H1 (cell line): ENCODE measurements around the gene RAB24.

Experiments
- ASH2L ChIP-seq: fragments of 200-600, 300-600 bp; sonication (generic); IDR thresholded peaks from one replicate; pipeline ENCODE4 v1.7.1; 2017; ENCODE audit warnings: low read length
- CTCF ChIP-seq, 3 experiments: IDR thresholded peaks; 1 replicate in 2 of 3; 2 replicates in 1 of 3; pipeline versions ENCODE4 v1.5.1 to v1.6.1; 2011; ENCODE audit warnings: low read length in 3 of 3, mild to moderate bottlenecking in 3 of 3, inconsistent platforms in 2 of 3, low read depth in 1 of 3, moderate library complexity in 1 of 3; ENCODE audit not compliant: insufficient read depth in 1 of 3; ENCODE audit errors: control extremely low read depth in 1 of 3
- EP300 ChIP-seq, 2 experiments: IDR thresholded peaks; 1 replicate in 1 of 2; 2 replicates in 1 of 2; pipeline ENCODE4 v1.6.1; 2011 to 2012; ENCODE audit warnings: low read depth in 2 of 2, low read length in 2 of 2, mild to moderate bottlenecking in 2 of 2, borderline replicate concordance in 1 of 2, inconsistent platforms in 1 of 2, moderate library complexity in 1 of 2
- JUND ChIP-seq: IDR thresholded peaks from 2 replicates; pipeline ENCODE4 v1.6.1; 2011; ENCODE audit warnings: mild to moderate bottlenecking, improper control_type of control experiment, low read length
- KDM5A ChIP-seq: fragments of 200-600 bp; IDR thresholded peaks from 2 replicates; pipeline ENCODE4 v1.7.1; 2012; ENCODE audit warnings: mild to moderate bottlenecking, low read length, inconsistent platforms, mixed read lengths
- POLR2A ChIP-seq, 2 experiments: IDR thresholded peaks; 1 replicate in 1 of 2; 2 replicates in 1 of 2; pipeline ENCODE4 v1.6.1; 2011; ENCODE audit warnings: low read depth in 2 of 2, low read length in 2 of 2, mild to moderate bottlenecking in 2 of 2; ENCODE audit errors: control extremely low read depth in 1 of 2
- SP2 ChIP-seq: IDR thresholded peaks from 2 replicates; pipeline ENCODE4 v1.6.1; 2012; ENCODE audit warnings: mild to moderate bottlenecking, low read length, inconsistent platforms
- SP4 ChIP-seq: IDR thresholded peaks from 2 replicates; pipeline ENCODE4 v1.6.1; 2012; ENCODE audit warnings: low read length, inconsistent platforms
- ZNF274 ChIP-seq: IDR thresholded peaks from 2 replicates; pipeline ENCODE4 v1.7.0; 2012; ENCODE audit warnings: low read length, borderline replicate concordance; ENCODE audit errors: extremely low read depth
- TF ChIP-seq, protein P1 (sequence below): IDR thresholded peaks from 2 replicates; pipeline ENCODE4 v1.6.1; 2012; ENCODE audit warnings: inconsistent platforms

GRCh38 chr5:177304392-177305119 is 1.0 kb upstream of the RAB24 start:
- TF ChIP-seq POLR2A (IDR thresholded peaks at IDR 0.05; ENCODE audit: control extremely low read depth in 1 of 2, low read depth in 2 of 2, low read length in 2 of 2): no peak
- no peak for TF ChIP-seq SP2
- TF ChIP-seq, protein P1, sequence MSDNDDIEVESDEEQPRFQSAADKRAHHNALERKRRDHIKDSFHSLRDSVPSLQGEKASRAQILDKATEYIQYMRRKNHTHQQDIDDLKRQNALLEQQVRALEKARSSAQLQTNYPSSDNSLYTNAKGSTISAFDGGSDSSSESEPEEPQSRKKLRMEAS: no peak
- no peak for TF ChIP-seq JUND
- no peak for TF ChIP-seq KDM5A
- TF ChIP-seq EP300 (IDR thresholded peaks at IDR 0.05; ENCODE audit: borderline replicate concordance in 1 of 2, low read depth in 2 of 2, low read length in 2 of 2): no peak
- TF ChIP-seq CTCF (IDR thresholded peaks at IDR 0.05; ENCODE audit: control extremely low read depth in 1 of 3, insufficient read depth in 1 of 3, low read depth in 1 of 3, low read length in 3 of 3): no peak
- no peak for TF ChIP-seq ASH2L
- no peak for TF ChIP-seq ZNF274
- TF ChIP-seq SP4: no peak
